Stimulated activated CD4-positive, alpha-beta T cell treated with anti-CD3 and anti-CD28 coated beads, Interleukin-15, amount 100 ng/mL, for 48 hours (primary cell): ENCODE results near the gene CHAF1B.
A peak's percentile ranks its signal among the peaks of the same experiment; 100 is the strongest.
"Not testable (repeated sequence)": the region's sequence is repeated elsewhere in the genome, so short reads cannot be mapped to it uniquely, and the experiment has no call there.

Experiments used
- DNase-seq, 2 donors: peaks; one replicate each; pipeline ENCODE4 v3.0.0-alpha.2; 2020; ENCODE audit warnings: low read depth in 2 of 2

The CHAF1B gene

GRCh38 chr21:36388096-36388495 is 2.9 kb downstream of the CHAF1B start:
- DNase-seq = no peak

- DNase-seq = no peak
Observed at GRCh38 chr21:36388835-36389234, 3.6 kb downstream of the CHAF1B start.

DNA sequence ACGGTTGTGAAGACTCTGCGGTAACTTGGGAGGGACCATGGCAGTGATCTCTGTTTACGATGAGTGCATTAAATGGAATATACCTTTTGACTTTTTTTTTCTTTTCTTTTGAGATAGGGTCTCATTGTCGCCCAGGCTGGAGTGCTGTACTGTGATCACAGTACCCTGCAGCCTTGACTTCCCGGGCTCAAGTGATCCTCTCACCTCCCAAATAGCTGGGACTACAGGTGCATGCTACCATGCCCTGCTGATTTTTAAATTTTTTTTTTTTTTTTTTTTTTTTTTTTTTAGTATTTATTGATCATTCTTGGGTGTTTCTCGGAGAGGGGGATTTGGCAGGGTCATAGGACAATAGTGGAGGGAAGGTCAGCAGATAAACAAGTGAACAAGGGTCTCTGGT is 6.5 kb downstream of the CHAF1B start:
- not testable (repeated sequence) for DNase-seq

- DNase-seq = no peak
Observed at GRCh38 chr21:36395353-36396111, 10.3 kb downstream of the CHAF1B start.

- no peak for DNase-seq
Observed at GRCh38 chr21:36396325-36396724, 11.1 kb downstream of the CHAF1B start.

- no peak for DNase-seq
Observed at GRCh38 chr21:36396971-36397370, 11.8 kb downstream of the CHAF1B start.

- DNase-seq = no peak
Observed at GRCh38 chr21:36397606-36398005, 12.4 kb downstream of the CHAF1B start.

GRCh38 chr21:36399736-36400135 is 14.5 kb downstream of the CHAF1B start:
- not testable (repeated sequence) for DNase-seq

GRCh38 chr21:36400719-36401118 is 15.5 kb downstream of the CHAF1B start:
- no peak for DNase-seq

DNA sequence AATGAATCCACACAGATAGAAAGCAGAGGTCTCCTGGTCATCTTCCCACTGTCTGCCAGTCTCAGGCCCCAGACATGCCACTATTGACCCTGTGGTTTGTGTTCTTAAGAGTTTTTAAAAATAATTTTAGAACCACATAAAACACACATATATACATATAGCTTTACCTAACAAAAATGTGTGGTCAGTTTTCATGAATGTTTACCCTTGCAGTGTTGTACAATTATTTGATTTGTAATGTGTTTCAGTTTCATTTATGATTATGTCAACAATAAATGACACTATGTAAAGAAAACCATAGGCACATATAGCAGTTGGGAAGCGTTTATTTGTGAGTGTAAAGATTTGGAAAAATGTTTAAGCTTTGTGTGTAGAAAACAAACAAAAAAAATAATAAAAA is 17.1 kb downstream of the CHAF1B start:
- DNase-seq = no peak

GRCh38 chr21:36403713-36404112 is 18.5 kb downstream of the CHAF1B start:
- DNase-seq = no peak

DNA sequence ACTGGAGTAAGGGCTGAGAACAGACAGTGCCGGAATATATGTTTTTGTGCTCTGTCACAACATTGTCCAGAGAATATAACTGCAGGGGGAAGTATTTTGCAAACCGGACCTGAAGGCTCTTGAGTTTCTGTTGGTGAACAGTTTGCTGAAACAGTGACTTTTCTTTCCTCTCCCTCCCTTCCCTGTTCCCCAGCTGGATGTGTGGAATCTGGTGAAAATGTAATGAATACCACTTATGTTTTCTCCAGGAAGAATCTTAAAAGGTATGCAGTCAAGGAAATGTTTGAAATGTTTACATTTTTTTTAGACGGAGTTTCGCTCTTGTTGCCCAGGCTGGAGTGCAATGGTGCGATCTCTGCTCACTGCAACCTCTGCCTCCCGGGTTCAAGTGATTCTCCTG is 23.4 kb downstream of the CHAF1B start:
- no peak for DNase-seq

DNA sequence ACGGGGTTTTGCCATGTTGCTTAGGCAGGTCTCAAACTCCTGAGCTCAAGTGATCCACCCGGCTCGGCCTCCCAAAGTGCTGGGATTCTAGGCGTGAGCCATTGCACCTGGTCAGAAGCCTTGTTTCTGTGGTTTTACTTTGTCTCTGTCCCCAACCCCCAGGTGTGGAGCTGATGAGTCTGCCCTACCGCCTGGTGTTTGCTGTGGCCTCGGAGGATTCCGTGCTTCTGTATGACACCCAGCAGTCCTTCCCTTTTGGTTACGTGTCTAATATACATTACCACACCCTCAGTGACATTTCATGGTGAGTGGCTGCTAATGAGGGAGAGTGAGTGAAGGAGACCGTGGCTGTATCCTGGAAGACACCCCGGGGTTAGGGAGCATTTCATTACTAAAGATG is 26.1 kb downstream of the CHAF1B start:
- no peak for DNase-seq

GRCh38 chr21:36412916-36413315 is 27.7 kb downstream of the CHAF1B start:
- no peak for DNase-seq

DNA sequence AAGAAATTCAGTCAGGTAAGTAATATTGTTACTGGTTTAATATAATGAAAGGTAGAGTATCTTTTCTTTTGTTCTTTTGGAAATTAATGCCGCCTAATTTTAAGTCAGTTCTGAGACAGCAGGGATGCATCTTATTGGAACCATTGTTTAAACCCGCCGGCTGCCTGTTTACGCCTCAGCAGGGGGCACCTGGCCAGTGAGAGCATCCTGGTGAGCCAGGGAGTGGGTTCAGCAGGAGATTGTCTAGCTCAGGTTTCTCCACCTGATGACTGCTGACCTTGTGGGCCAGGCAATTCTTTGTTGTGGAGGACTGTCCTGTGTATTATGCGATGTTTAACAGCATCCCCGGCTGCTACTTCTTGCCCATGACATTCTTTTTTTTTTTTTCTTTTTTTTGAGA is 30.2 kb downstream of the CHAF1B start:
- DNase-seq = no peak

DNA sequence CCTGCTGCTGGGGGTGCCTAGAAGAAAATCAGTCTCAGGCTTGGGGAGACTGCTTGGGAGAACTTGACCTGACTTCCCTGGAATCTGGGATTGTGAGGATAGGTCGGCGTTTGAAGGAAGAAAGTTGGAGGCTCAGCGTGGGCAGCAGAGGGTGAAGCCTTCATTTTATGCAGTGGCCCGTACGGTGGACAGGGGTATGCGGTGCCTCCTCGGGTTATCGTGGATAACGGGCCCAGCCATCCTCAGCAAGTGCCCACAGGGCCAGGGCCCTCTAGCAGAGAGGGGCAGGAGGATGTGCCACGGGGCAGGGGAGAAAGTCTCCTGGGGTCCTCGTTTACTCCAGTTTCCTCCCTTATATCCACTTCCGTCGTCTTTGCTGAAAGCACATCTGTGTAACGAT is 34.0 kb downstream of the CHAF1B start:
- no peak for DNase-seq

DNA sequence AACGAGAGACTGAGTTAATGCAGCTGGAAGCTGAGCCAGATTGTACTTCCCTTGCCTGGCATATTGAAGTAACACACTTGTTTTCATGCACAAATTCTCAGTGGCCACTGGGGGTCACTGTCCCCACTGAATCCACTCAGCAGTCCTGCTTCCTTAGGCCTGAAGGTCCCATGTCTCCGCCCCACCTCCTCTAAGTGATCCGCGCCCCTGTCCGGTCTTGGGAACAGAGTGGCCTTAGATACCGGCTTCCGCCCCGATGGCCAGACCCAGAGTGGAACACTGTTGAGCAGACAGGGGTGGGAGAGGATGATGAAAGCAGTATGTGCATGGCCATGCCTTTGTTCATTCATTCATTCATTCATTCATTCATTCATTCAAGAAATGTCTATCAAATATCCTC is 34.8 kb downstream of the CHAF1B start:
- DNase-seq = peak; percentile 17 to 22

DNA sequence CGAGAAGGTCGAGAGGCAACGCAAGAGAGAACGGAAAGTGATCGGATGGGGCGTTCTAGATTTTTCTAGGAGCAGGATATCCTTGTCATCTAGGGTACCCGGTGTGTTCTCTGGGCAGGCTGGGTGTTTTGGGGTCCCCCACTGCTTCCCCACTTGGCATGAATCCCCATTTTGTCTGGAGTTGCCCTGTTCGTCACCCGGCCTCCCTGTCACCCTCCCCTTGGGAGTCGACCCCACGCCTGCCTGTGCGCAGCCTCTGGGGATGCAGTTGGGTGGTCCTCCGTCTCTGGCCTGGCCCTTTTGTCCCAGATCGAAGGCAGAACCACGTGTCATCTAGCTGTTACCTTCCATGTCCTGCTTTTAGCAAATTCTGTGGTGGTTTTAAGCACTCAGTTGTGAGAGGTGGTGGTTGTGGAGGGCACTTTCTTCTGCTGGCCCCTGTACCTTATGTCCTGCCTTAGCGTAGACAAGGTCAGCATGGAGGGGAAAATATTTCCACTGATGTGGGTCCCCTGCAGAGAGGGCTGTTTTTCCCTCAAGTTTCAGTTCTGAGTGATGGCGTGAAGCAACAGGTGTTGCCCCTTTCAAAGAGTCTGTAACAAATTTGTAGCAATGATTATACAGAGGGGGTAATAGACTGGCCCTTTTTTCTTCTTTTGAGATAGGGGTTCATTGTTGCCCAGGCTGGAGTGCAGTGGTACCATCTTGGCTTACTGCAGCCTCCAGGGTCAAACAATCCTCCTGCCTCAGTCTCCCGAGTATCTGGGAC is 35.6 kb downstream of the CHAF1B start:
- DNase-seq = no peak

GRCh38 chr21:36422279-36423098 is 37.3 kb downstream of the CHAF1B start:
- DNase-seq = peak in 1 of 2 donors; percentile 9

DNA sequence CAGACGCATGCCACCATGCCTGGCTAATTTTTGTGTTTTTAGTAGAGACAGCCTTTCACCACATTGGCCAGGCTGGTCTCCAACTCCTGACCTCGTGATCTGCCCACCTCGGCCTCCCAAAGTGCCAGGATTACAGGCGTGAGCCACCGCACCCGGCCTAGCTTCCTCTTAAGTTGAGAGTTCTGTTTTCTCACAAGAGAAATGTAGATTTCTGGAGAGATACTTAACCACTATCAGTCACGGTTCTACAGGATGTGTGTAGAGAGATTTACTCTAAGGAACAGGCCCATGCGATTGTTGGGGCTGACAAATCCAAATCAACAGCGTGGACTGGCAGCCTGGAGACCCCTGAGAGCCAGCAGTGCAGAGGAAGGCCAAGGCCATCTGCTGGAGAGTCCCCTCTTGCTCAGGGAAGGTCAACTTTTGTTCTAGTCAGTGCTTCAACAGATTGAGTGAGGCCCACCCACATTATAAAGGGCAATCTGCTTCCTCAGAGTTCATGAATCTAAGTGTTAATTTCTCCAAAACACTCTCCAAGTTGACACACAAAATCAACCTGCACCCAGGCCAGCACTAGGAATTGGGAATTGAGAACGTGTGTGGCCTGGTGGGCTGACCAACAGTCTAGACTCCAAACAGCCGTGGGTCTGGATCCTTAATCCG is 38.7 kb downstream of the CHAF1B start:
- no peak for DNase-seq

- no peak for DNase-seq
Observed at GRCh38 chr21:36424592-36424991, 39.4 kb downstream of the CHAF1B start.

DNA sequence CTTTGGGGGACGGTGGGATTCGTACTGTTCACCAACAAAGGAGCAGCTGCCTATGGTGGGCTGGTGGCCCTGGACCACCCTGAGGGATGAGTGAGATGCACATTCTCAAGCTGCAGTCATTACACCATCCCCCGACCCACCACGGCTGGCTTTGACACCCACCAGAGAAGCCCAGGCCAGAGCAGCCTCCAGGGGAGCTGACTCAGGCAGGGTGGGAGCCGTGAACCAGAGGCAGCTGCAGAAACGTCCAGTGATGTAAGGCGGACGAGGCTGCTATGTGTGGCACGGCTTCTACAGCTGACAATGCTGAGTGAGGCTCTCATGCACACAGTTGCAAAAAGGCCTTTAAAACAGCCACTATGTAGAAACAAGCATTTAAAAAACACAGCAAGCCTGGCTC is 40.1 kb downstream of the CHAF1B start:
- DNase-seq = no peak
